Lower lobe of right lung (tissue), 2 donors: ENCODE measurements around the gene SLC2A10. TPM values are rescaled to one million over a fixed set of nuclear protein-coding genes. Genes with fewer than 3 reads are reported as not detected.

Experiments used
- ATAC-seq, 2 donors: fragments of 200-7000 bp; cut with Tn5 transposase; one replicate each; pipeline ENCODE4 v1.9.1; 2020 to 2022; ENCODE audit warnings: mild to moderate bottlenecking in 2 of 2, moderate library complexity in 2 of 2
- DNase-seq: peaks from one replicate; pipeline ENCODE4 v3.0.0-alpha.2; 2020
- H3K27ac ChIP-seq: fragments of 200-600 bp; one replicate; pipeline ENCODE4 v1.8.0; 2022
- H3K27me3 ChIP-seq: fragments of 200-600 bp; one replicate; pipeline ENCODE4 v1.8.0; 2022; ENCODE audit warnings: low read depth
- H3K36me3 ChIP-seq: fragments of 200-600 bp; one replicate; pipeline ENCODE4 v1.8.0; 2022; ENCODE audit warnings: mild to moderate bottlenecking
- H3K4me1 ChIP-seq: fragments of 200-600 bp; one replicate; pipeline ENCODE4 v1.8.0; 2022
- H3K4me3 ChIP-seq: fragments of 200-600 bp; one replicate; pipeline ENCODE4 v1.8.0; 2022; ENCODE audit warnings: mild to moderate bottlenecking
- H3K9me3 ChIP-seq: fragments of 200-600 bp; one replicate; pipeline ENCODE4 v1.8.0; 2022
- intact Hi-C: fragments of 100-400 bp; cut with DNase I; formaldehyde crosslinking; loops from one replicate; pipeline ENCODE4 v1.11.0; 2022
- total RNA-seq: library from RNA; stranded (reverse); fragmentation: NEBNext Ultra II Directional; extraction: Animal tissue kit (Norgen Biotek cat#: 25700); gene quantifications from one replicate; pipeline ENCODE4 v1.2.1, GENCODE V29; 2021
- TF ChIP-seq, protein P1 (sequence below): fragments of 200-600 bp; IDR thresholded peaks from one replicate; pipeline ENCODE4 v1.8.0; 2022; ENCODE audit warnings: antibody characterized with exemption, mild to moderate bottlenecking
- donor health status: DM: no; HTN: yes; CAD: no; lungs with severe emphysema.

SLC2A10 gene
- total RNA-seq, 1 donor from 2014 or later, result 11.5 TPM

DNA sequence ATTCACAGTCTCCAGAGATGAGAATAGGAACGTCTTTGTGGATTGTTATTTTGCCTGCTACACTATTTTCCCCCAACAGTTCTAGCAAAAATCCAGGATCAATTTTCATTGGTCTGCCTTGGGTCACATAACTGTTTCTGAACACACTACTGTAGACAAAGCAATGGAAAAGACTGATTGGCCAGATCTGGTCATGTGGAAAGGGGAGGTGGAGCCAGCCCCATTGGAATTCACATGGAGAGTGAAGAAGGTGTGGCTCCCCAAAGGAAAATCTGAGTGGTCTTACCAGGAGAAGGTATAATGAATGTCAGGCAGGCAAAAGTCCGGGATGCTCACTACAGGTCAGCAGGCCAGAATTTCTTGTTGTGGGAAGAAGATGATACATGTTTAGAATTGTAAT is 10.7 kb upstream of the SLC2A10 start:
- H3K9me3 ChIP-seq, result no peaks in the 10 kb centered on the region
- H3K4me1 ChIP-seq, result no peaks in the 10 kb centered on the region
- no peaks in the 10 kb centered on the region for H3K36me3 ChIP-seq
- no peak overlapping the region for H3K27ac ChIP-seq
- DNase-seq (no peak), ATAC-seq (no peak)
- intact Hi-C loops, result no loop called here
- H3K4me3 ChIP-seq, result no peak overlapping the region
- peaks cover 5% of the 10 kb centered on the region for H3K27me3 ChIP-seq
- TF ChIP-seq, protein P1, sequence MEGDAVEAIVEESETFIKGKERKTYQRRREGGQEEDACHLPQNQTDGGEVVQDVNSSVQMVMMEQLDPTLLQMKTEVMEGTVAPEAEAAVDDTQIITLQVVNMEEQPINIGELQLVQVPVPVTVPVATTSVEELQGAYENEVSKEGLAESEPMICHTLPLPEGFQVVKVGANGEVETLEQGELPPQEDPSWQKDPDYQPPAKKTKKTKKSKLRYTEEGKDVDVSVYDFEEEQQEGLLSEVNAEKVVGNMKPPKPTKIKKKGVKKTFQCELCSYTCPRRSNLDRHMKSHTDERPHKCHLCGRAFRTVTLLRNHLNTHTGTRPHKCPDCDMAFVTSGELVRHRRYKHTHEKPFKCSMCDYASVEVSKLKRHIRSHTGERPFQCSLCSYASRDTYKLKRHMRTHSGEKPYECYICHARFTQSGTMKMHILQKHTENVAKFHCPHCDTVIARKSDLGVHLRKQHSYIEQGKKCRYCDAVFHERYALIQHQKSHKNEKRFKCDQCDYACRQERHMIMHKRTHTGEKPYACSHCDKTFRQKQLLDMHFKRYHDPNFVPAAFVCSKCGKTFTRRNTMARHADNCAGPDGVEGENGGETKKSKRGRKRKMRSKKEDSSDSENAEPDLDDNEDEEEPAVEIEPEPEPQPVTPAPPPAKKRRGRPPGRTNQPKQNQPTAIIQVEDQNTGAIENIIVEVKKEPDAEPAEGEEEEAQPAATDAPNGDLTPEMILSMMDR, result no peak

DNA sequence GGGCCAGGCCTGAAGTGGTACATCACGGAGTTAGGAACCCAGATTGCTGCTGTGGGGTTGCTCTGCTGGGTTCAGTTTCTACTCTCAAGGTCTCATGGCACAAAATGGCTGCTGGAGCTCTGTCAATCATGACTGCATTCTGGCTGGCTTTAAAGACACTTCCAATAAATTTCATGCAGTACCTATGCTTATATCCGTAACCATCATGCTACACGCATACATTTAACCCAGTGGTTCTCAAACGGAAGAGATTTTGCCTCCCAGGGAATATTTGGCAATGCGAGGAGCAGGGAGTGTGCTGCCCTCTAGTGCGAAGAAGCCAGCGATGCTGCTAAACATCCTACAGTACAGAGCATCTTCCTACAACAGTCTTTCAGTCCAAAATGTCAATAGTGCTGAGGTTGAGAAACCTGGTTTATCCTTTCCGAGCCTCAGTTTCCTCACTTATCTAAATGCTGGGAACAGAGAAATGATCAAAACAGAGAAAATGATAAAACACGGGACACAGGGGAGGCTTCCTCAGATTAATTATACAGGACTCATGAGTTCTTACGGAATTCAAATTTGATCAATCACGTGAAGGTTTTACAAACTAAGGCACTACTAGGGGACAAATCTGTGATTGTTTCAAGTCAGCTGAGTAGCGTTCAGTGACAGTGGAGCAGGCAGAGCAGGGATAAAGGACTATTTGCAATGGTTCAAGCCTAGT is 9.6 kb upstream of the SLC2A10 start:
- TF ChIP-seq, protein P1, result peak; percentile 49
- ATAC-seq (no peak), DNase-seq (no peak)
- intact Hi-C loops, result no loop called here
- no peaks in the 10 kb centered on the region for H3K4me1 ChIP-seq
- no peak overlapping the region for H3K27ac ChIP-seq
- no peaks in the 10 kb centered on the region for H3K36me3 ChIP-seq
- no peak overlapping the region for H3K4me3 ChIP-seq
- H3K27me3 ChIP-seq, result peaks cover 5% of the 10 kb centered on the region
- H3K9me3 ChIP-seq, result no peaks in the 10 kb centered on the region

DNA sequence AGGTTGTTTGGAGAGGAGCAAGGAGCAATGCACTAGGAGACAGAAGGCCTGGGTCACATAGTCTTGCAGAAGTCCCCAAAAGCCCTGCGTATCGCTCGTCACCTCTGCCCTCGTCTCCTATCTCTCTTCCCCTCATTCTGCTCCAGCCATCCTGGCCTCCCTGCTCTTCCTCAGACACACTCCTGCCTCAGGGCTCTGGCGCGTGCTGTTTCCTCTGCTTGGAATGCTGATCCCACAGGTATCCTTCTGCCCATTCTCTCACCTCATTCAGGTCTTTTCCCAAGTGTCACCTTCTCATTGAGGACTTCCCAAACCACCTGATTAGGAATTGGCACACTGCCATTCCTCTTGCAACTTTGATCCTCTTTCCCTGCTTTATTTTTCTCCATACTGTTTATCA is 9.0 kb upstream of the SLC2A10 start:
- Histone ChIP-seq H3K27ac (no peak overlapping the region), H3K27me3 (peaks cover 5% of the 10 kb centered on the region), H3K9me3 (no peaks in the 10 kb centered on the region), H3K4me1 (no peaks in the 10 kb centered on the region), H3K4me3 (no peak overlapping the region), H3K36me3 (no peaks in the 10 kb centered on the region)
- TF ChIP-seq, protein P1, result no peak
- DNase-seq (no peak), ATAC-seq (no peak)
- intact Hi-C loops, result no loop called here

DNA sequence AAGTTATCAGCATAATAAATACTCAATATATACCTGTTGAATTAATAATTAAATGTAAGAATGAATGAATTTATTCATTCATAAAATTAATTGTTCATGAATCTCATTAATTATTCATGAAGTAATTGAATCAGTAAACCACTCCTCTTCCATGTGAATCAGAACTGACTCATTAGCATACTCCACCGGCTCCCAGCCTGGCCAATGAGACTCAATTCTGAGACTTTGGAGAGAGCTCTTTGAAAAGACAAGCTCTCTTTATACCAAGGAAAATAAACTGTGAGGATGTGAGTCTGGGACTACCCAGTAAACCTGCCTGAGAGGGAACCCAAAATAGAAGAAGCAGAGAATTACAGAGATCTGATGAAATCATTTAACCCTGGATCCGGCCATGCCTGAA is 8.4 kb upstream of the SLC2A10 start:
- no peak overlapping the region for H3K4me3 ChIP-seq
- no peak overlapping the region for H3K27ac ChIP-seq
- DNase-seq, result no peak
- no peaks in the 10 kb centered on the region for H3K4me1 ChIP-seq
- TF ChIP-seq, protein P1, result no peak
- H3K9me3 ChIP-seq, result no peaks in the 10 kb centered on the region
- intact Hi-C loops, result no loop called here
- H3K36me3 ChIP-seq, result no peaks in the 10 kb centered on the region
- H3K27me3 ChIP-seq, result peaks cover 5% of the 10 kb centered on the region
- ATAC-seq, result no peak

DNA sequence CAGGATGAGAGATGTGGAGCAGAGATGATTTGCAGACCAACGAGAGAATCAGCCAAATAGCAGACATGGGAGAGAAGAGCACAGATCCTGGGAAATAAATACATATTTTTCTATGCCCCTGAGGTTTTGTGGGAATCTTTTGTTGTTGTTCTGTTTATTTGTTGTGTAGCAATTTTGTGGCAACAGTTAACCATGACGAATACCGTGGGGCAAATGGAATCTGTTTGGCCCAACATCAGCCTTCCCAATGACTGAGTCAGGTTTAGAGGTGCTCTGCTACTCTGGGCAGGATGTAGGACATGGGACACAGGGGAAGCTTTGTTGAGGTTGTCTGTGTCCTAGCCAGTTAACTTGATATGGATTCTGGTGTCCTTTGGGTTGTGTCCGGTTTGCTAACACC is 7.9 kb upstream of the SLC2A10 start:
- Histone ChIP-seq H3K4me3 (no peak overlapping the region), H3K9me3 (no peaks in the 10 kb centered on the region), H3K4me1 (no peaks in the 10 kb centered on the region), H3K36me3 (no peaks in the 10 kb centered on the region), H3K27me3 (peaks cover 5% of the 10 kb centered on the region), H3K27ac (no peak overlapping the region)
- intact Hi-C loops, result no loop called here
- ATAC-seq (no peak), DNase-seq (no peak)
- TF ChIP-seq, protein P1, result no peak
